Panc1 (cell line): ENCODE measurements around the gene PPT2. TPM values are rescaled to one million over a fixed set of nuclear protein-coding genes. Genes with fewer than 3 reads are reported as not detected.

Source experiments
- ATAC-seq: fragments of 200-7000 bp; cut with Tn5 transposase; 2 replicates; pipeline ENCODE4 v1.9.1; 2020; ENCODE audit warnings: mild to moderate bottlenecking, moderate library complexity
- BruUV-seq: library from RNA; stranded (reverse); fragments of 400-500 nt; replicated peaks from 2 replicates; lab custom pipeline; 2021; lab: Mats Ljungman, UMichigan
- CTCF ChIA-PET: fragments of 300-600 bp; sonication (Branson Sonifier 250); formaldehyde crosslinking; loops from one replicate; lab custom pipeline; 2022; ENCODE audit warnings: antibody characterized with exemption; lab: Charles Lee
- POLR2A ChIA-PET: fragments of 300-600 bp; sonication (Branson Sonifier 250); formaldehyde crosslinking; loops from one replicate; lab custom pipeline; 2022; ENCODE audit warnings: antibody characterized with exemption; lab: Charles Lee
- DNase-seq: peaks from one replicate; pipeline ENCODE4 v3.0.0-alpha.2; 2010; ENCODE audit warnings: low read depth, low spot score
- H3K27ac ChIP-seq: 2 replicates; pipeline ENCODE4 v1.5.1; 2011; ENCODE audit warnings: mild to moderate bottlenecking, low read length, inconsistent platforms
- H3K27me3 ChIP-seq: fragments of 200-500 bp; sonication (Bioruptor generic); 2 replicates; pipeline ENCODE4 v1.6.0; 2014; ENCODE audit warnings: low read length, inconsistent platforms; ENCODE audit not compliant: control insufficient read depth, insufficient read depth
- H3K36me3 ChIP-seq: fragments of 200-500 bp; sonication (Bioruptor generic); 2 replicates; pipeline ENCODE4 v1.5.1; 2014; ENCODE audit warnings: inconsistent platforms, mild to moderate bottlenecking, low read length, moderate library complexity; ENCODE audit not compliant: control insufficient read depth, insufficient read depth
- H3K4me1 ChIP-seq: 2 replicates; pipeline ENCODE4 v1.5.1; 2011; ENCODE audit warnings: inconsistent platforms, mild to moderate bottlenecking, low read length, moderate library complexity; ENCODE audit not compliant: control insufficient read depth, insufficient read depth
- H3K4me3 ChIP-seq, 2 experiments: 2 replicates each; pipeline ENCODE4 v1.5.1; 2011 to 2012; ENCODE audit warnings: low read depth in 2 of 2, low read length in 2 of 2, mild to moderate bottlenecking in 2 of 2, inconsistent platforms in 1 of 2, moderate library complexity in 1 of 2
- H3K9me3 ChIP-seq: fragments of 200-500 bp; sonication (Bioruptor generic); 2 replicates; pipeline ENCODE4 v1.5.1; 2014; ENCODE audit warnings: low read depth, mild to moderate bottlenecking, inconsistent platforms, low read length, moderate library complexity; ENCODE audit not compliant: control insufficient read depth, insufficient read depth
- CTCF ChIP-seq: fragments of 450-650 bp; IDR thresholded peaks from 2 replicates; pipeline ENCODE4 v1.5.1; 2017; ENCODE audit warnings: mild to moderate bottlenecking
- POLR2AphosphoS5 ChIP-seq: IDR thresholded peaks from 2 replicates; pipeline ENCODE4 v1.6.1; 2012; ENCODE audit warnings: mild to moderate bottlenecking, low read depth, low read length, moderate library complexity
- REST ChIP-seq, 2 experiments: IDR thresholded peaks; 2 replicates each; pipeline ENCODE4 v1.6.1; 2011 to 2012; ENCODE audit warnings: low read depth in 2 of 2, control low read depth in 1 of 2, low read length in 1 of 2, mild to moderate bottlenecking in 1 of 2, moderate library complexity in 1 of 2; ENCODE audit not compliant: insufficient read depth in 1 of 2
- SIN3A ChIP-seq: IDR thresholded peaks from 2 replicates; pipeline ENCODE4 v1.6.1; 2012; ENCODE audit warnings: low read depth, mild to moderate bottlenecking, low read length, moderate library complexity, borderline replicate concordance; ENCODE audit not compliant: insufficient read depth
- TCF7L2 ChIP-seq: IDR thresholded peaks from 2 replicates; pipeline ENCODE4 v1.6.1; 2011; ENCODE audit warnings: mild to moderate bottlenecking, low read depth, low read length, inconsistent platforms
- in situ Hi-C: cut with HindIII; loops from 2 replicates; pipeline ENCODE4 v1.10.0; 2016; ENCODE audit warnings: low sequenced_read_pairs, low pct_unique_long_range_greater_than_20kb
- intact Hi-C: fragments of 100-400 bp; cut with micrococcal nuclease; formaldehyde crosslinking; loops from one replicate; pipeline ENCODE4 v1.10.0; 2022; ENCODE audit not compliant: unreplicated experiment
- total RNA-seq: library from RNA; stranded (reverse); gene quantifications from one replicate; pipeline ENCODE4 v1.2.1, GENCODE V29; 2021; ENCODE audit not compliant: unreplicated experiment

Gene PPT2
- total RNA-seq, 1 experiment from 2014 or later = 20.1 TPM

- Histone ChIP-seq H3K27me3 (no peaks in the 10 kb centered on the region), H3K27ac (no peak overlapping the region), H3K36me3 (no peaks in the 10 kb centered on the region; the same call in 1 of the 2 replicates), H3K9me3 (no peaks in the 10 kb centered on the region), H3K4me1 (peaks cover 16% of the 10 kb centered on the region), H3K4me3 (no peak overlapping the region)
- BruUV-seq = no TSS peak
- intact Hi-C loops = no loop called here
- no peak for DNase-seq
- TF ChIP-seq SIN3A (no peak), CTCF (no peak), REST (IDR thresholded peaks at IDR 0.05; ENCODE audit: insufficient read depth in 1 of 2, low read depth in 2 of 2, low read length in 1 of 2) (no peak), TCF7L2 (no peak), POLR2AphosphoS5 (no peak)
- ChIA-PET POLR2A (interaction anchor here (0.6 kb wide), 1 partner anchor 20 kb away, joined by 8 read pairs; no protein-coding TSS in a partner anchor), CTCF (no interaction called here)
- in situ Hi-C loops = no loop called here
- ATAC-seq = no peak
Measured at GRCh38 chr6:32132110-32132509, 21.8 kb upstream of the PPT2 start.

DNA sequence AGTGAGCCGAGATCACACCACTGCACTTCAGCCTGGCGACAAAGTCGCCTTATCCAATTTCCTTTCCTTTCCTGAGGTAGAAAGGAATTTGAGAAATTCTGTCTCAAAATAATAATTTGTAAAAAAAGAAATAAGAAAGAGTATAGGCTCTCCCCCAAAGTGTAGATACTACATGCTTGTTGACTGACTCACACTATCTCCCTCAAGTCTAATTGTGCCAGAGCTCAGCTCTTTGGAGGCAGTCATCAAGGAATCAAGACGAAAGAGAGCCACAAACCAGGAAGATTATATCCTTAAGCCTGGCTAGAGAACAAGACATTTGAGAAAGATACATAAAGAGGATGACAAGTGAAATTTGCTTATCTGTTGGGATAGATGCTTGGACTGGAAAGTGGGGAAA is 20.2 kb upstream of the PPT2 start:
- no peak for DNase-seq
- peaks cover 9% of the 10 kb centered on the region for H3K4me1 ChIP-seq
- no peak overlapping the region for H3K4me3 ChIP-seq
- intact Hi-C loops (no loop called here), in situ Hi-C loops (no loop called here)
- H3K27me3 ChIP-seq = no peaks in the 10 kb centered on the region
- no TSS peak for BruUV-seq
- ChIA-PET CTCF (no interaction called here), POLR2A (no interaction called here)
- TF ChIP-seq TCF7L2 (no peak), CTCF (no peak), POLR2AphosphoS5 (no peak), REST (IDR thresholded peaks at IDR 0.05; ENCODE audit: insufficient read depth in 1 of 2, low read depth in 2 of 2, low read length in 1 of 2) (no peak), SIN3A (no peak)
- ATAC-seq = no peak
- H3K9me3 ChIP-seq = no peaks in the 10 kb centered on the region
- H3K36me3 ChIP-seq = no peaks in the 10 kb centered on the region
- H3K27ac ChIP-seq = no peak overlapping the region
